Measurements from ENCODE around the gene HAUS7. TPM values are rescaled to one million over a fixed set of nuclear protein-coding genes. Genes with fewer than 3 reads are reported as not detected.

The HAUS7 gene
- total and polyA plus RNA-seq, 5 donors from 2014 or later, result 28.0 to 43.1 (median 34.4) TPM

DNA sequence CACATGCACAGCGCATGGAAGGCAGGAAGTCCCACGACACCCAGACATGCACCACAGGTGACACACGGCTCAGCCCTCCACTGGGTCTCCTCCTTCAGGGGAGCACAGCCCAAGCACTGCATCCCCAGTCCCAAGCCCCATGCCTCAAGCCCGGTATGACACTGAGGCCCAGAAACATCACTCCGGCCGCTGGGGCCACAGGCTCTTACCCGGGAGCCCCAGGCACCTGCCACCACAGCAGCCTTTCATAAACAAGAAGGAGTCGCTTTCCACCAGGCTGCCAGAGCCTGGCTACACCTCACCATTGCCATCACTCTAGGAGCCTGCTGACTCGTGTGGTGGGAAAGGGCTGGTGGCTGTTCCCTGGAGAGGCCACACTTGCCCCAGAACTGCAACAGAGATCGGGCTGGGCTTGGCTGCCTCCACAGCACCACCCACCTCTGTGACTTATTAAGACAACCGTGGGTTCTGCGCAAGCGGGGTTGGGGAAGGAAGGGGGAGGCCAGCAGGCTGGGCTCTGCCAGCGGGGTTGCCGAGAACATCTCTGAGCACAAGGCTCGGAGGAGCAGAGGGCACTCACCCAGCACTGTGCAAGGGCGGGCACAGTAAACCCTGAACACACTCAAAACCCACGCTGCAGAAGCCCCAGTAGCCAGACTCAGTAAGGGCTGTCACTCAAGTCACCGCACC is 4.5 kb downstream of the HAUS7 start:
- no peaks in the 10 kb centered on the region for H3K27me3 Mint-ChIP-seq
- H3K4me1 Mint-ChIP-seq, result peaks cover 0 to 23% (median 5%) of the 10 kb centered on the region in 4 donors
- ATAC-seq (ENCODE audit: low read depth in 2 of 2), result no peak
- Histone ChIP-seq H3K4me1 (ENCODE audit: control insufficient read depth, insufficient read depth, low read length, poor library complexity, severe bottlenecking) (peaks cover 19% of the 10 kb centered on the region), H3K36me3 (ENCODE audit: control insufficient read depth, insufficient read depth, low read length) (peaks cover 7% of the 10 kb centered on the region), H3K27me3 (ENCODE audit: control insufficient read depth, insufficient read depth, low read length) (no peaks in the 10 kb centered on the region), H3K9me3 (ENCODE audit: control insufficient read depth in 2 of 2, low read length in 2 of 2) (no peaks in the 10 kb centered on the region), H3K27ac (ENCODE audit: insufficient read depth, low read length, poor library complexity, severe bottlenecking) (no peak overlapping the region), H3K4me3 (ENCODE audit: low read depth, low read length) (no peak overlapping the region)
- H3K36me3 Mint-ChIP-seq, result peaks cover 4% of the 10 kb centered on the region
- no peak overlapping the region for H3K4me3 Mint-ChIP-seq
- H3K9me3 Mint-ChIP-seq, result no peaks in the 10 kb centered on the region
- DNase-seq, result no peak
- no peak overlapping the region for H3K27ac Mint-ChIP-seq

DNA sequence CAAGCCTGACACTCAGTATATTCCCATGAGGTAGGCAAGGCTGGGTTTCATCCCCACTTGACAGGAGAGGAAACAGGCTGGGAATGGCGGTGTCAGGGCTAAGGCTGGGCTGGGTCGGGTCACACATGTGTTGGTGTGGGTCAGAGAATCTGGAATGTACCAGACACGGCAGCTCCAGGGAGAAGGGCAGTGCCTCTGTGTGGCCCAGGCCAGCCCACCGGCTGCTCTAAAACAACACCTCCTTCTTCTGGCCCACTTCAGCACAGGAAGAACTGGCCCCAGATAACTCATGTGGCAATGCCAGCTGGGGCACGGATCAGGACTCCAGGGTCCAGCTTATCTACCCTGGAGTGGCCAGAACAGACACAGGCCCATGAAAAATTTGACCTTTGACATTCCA is 6.3 kb downstream of the HAUS7 start:
- H3K36me3 Mint-ChIP-seq, result peaks cover 10% of the 10 kb centered on the region
- no peaks in the 10 kb centered on the region for H3K27me3 Mint-ChIP-seq
- peaks cover 0 to 16% (median 3%) of the 10 kb centered on the region in 4 donors for H3K4me1 Mint-ChIP-seq
- no peak overlapping the region for H3K27ac ChIP-seq (ENCODE audit: insufficient read depth, low read length, poor library complexity, severe bottlenecking)
- H3K4me3 ChIP-seq (ENCODE audit: low read depth, low read length), result no peak overlapping the region
- H3K36me3 ChIP-seq (ENCODE audit: control insufficient read depth, insufficient read depth, low read length), result peaks cover 13% of the 10 kb centered on the region
- ATAC-seq (ENCODE audit: low read depth in 2 of 2) (no peak), DNase-seq (no peak)
- H3K9me3 ChIP-seq (ENCODE audit: control insufficient read depth in 2 of 2, low read length in 2 of 2), result no peaks in the 10 kb centered on the region
- H3K4me3 Mint-ChIP-seq, result no peak overlapping the region
- peaks cover 9% of the 10 kb centered on the region for H3K4me1 ChIP-seq (ENCODE audit: control insufficient read depth, insufficient read depth, low read length, poor library complexity, severe bottlenecking)
- H3K9me3 Mint-ChIP-seq, result no peaks in the 10 kb centered on the region
- no peak overlapping the region for H3K27ac Mint-ChIP-seq
- no peaks in the 10 kb centered on the region for H3K27me3 ChIP-seq (ENCODE audit: control insufficient read depth, insufficient read depth, low read length)

DNA sequence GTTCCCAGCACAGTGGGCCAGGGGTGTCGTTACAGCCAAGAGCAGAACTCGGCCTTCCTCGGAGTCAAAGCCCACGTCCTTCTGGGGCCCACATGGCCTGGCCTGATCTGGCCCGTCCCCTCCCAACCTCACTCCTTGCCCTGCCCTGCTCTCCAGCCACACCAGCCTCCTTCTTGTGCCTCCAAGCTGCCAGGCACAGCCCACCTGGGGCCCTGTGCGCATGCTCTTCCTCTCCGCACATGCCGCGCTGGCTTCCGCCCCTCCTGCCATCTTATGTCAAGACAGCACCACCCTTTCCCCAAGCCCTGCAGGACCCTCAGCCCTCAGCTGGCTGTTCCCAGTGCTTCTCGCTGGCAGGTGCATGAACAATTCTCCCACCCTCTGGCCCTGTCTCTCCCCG is 6.8 kb downstream of the HAUS7 start:
- DNase-seq, result no peak
- Histone ChIP-seq H3K4me1 (ENCODE audit: control insufficient read depth, insufficient read depth, low read length, poor library complexity, severe bottlenecking) (peaks cover 3% of the 10 kb centered on the region), H3K36me3 (ENCODE audit: control insufficient read depth, insufficient read depth, low read length) (peaks cover 13% of the 10 kb centered on the region), H3K27me3 (ENCODE audit: control insufficient read depth, insufficient read depth, low read length) (no peaks in the 10 kb centered on the region), H3K27ac (ENCODE audit: insufficient read depth, low read length, poor library complexity, severe bottlenecking) (no peak overlapping the region), H3K4me3 (ENCODE audit: low read depth, low read length) (no peak overlapping the region), H3K9me3 (ENCODE audit: control insufficient read depth in 2 of 2, low read length in 2 of 2) (no peaks in the 10 kb centered on the region)
- ATAC-seq (ENCODE audit: low read depth in 2 of 2), result no peak
- no peak overlapping the region for H3K27ac Mint-ChIP-seq
- H3K4me3 Mint-ChIP-seq, result peak overlapping the region in 1 of 4 donors; percentile 27
- H3K36me3 Mint-ChIP-seq, result peaks cover 15% of the 10 kb centered on the region
- H3K27me3 Mint-ChIP-seq, result no peaks in the 10 kb centered on the region
- H3K9me3 Mint-ChIP-seq, result no peaks in the 10 kb centered on the region
- H3K4me1 Mint-ChIP-seq, result peaks cover 0 to 13% (median 2%) of the 10 kb centered on the region in 4 donors

DNA sequence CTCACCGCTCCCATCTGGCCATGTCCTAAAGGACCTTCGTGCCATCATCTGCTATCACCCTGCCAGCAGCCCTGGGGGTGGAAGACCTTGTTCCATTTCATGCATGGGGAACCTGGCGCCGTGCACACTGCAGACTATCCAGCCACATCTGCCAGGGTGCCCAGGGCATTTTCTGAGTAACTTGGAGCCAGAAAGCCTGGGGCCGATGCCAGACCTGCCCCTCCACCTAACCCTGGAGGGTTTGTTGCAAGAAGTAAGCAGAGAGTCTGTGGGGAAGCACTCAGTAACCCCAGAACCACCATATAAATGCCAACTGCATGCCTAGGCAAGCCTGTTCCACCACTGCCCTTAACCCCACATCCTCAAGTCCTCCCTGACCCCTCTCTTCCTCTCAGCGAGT is 7.3 kb downstream of the HAUS7 start:
- DNase-seq (no peak), ATAC-seq (ENCODE audit: low read depth in 2 of 2) (no peak)
- Histone ChIP-seq H3K4me3 (ENCODE audit: low read depth, low read length) (no peak overlapping the region), H3K36me3 (ENCODE audit: control insufficient read depth, insufficient read depth, low read length) (peaks cover 13% of the 10 kb centered on the region), H3K4me1 (ENCODE audit: control insufficient read depth, insufficient read depth, low read length, poor library complexity, severe bottlenecking) (no peaks in the 10 kb centered on the region), H3K27me3 (ENCODE audit: control insufficient read depth, insufficient read depth, low read length) (no peaks in the 10 kb centered on the region), H3K9me3 (ENCODE audit: control insufficient read depth in 2 of 2, low read length in 2 of 2) (no peaks in the 10 kb centered on the region), H3K27ac (ENCODE audit: insufficient read depth, low read length, poor library complexity, severe bottlenecking) (no peak overlapping the region)
- Mint-ChIP-seq H3K4me1 (peaks cover 0 to 12% (median 2%) of the 10 kb centered on the region in 4 donors), H3K27ac (no peak overlapping the region), H3K36me3 (peaks cover 17% of the 10 kb centered on the region), H3K27me3 (no peaks in the 10 kb centered on the region), H3K4me3 (no peak overlapping the region), H3K9me3 (no peaks in the 10 kb centered on the region)

GRCh38 chrX:153462291-153462690 is 8.1 kb downstream of the HAUS7 start:
- no peaks in the 10 kb centered on the region for H3K27me3 Mint-ChIP-seq
- H3K4me1 Mint-ChIP-seq, result peaks cover 0 to 6% (median 1%) of the 10 kb centered on the region in 4 donors
- no peaks in the 10 kb centered on the region for H3K9me3 ChIP-seq (ENCODE audit: control insufficient read depth in 2 of 2, low read length in 2 of 2)
- no peak overlapping the region for H3K4me3 Mint-ChIP-seq
- H3K4me3 ChIP-seq (ENCODE audit: low read depth, low read length), result no peak overlapping the region
- H3K4me1 ChIP-seq (ENCODE audit: control insufficient read depth, insufficient read depth, low read length, poor library complexity, severe bottlenecking), result no peaks in the 10 kb centered on the region
- no peak for ATAC-seq (ENCODE audit: low read depth in 2 of 2)
- no peak for DNase-seq
- H3K27ac Mint-ChIP-seq, result no peak overlapping the region
- peaks cover 13% of the 10 kb centered on the region for H3K36me3 ChIP-seq (ENCODE audit: control insufficient read depth, insufficient read depth, low read length)
- H3K9me3 Mint-ChIP-seq, result no peaks in the 10 kb centered on the region
- H3K27me3 ChIP-seq (ENCODE audit: control insufficient read depth, insufficient read depth, low read length), result no peaks in the 10 kb centered on the region
- peaks cover 17% of the 10 kb centered on the region for H3K36me3 Mint-ChIP-seq
- no peak overlapping the region for H3K27ac ChIP-seq (ENCODE audit: insufficient read depth, low read length, poor library complexity, severe bottlenecking)

- Mint-ChIP-seq H3K4me1 (peaks cover 0 to 4% (median 0%) of the 10 kb centered on the region in 4 donors), H3K36me3 (peaks cover 17% of the 10 kb centered on the region), H3K27me3 (no peaks in the 10 kb centered on the region), H3K9me3 (no peaks in the 10 kb centered on the region), H3K4me3 (no peak overlapping the region), H3K27ac (no peak overlapping the region)
- H3K4me1 ChIP-seq (ENCODE audit: control insufficient read depth, insufficient read depth, low read length, poor library complexity, severe bottlenecking), result no peaks in the 10 kb centered on the region
- DNase-seq, result peak; percentile 13 to 56 (median 35)
- H3K4me3 ChIP-seq (ENCODE audit: low read depth, low read length), result no peak overlapping the region
- peaks cover 17% of the 10 kb centered on the region for H3K36me3 ChIP-seq (ENCODE audit: control insufficient read depth, insufficient read depth, low read length)
- H3K9me3 ChIP-seq (ENCODE audit: control insufficient read depth in 2 of 2, low read length in 2 of 2), result no peaks in the 10 kb centered on the region
- peak; percentile 52 to 69 for ATAC-seq (ENCODE audit: low read depth in 2 of 2)
- H3K27me3 ChIP-seq (ENCODE audit: control insufficient read depth, insufficient read depth, low read length), result no peaks in the 10 kb centered on the region
- no peak overlapping the region for H3K27ac ChIP-seq (ENCODE audit: insufficient read depth, low read length, poor library complexity, severe bottlenecking)
Observed at GRCh38 chrX:153460826-153461225, 9.6 kb downstream of the HAUS7 start.

GRCh38 chrX:153459986-153460385 is 10.4 kb downstream of the HAUS7 start:
- H3K4me3 Mint-ChIP-seq, result no peak overlapping the region
- Histone ChIP-seq H3K4me1 (ENCODE audit: control insufficient read depth, insufficient read depth, low read length, poor library complexity, severe bottlenecking) (no peaks in the 10 kb centered on the region), H3K36me3 (ENCODE audit: control insufficient read depth, insufficient read depth, low read length) (peaks cover 17% of the 10 kb centered on the region), H3K27me3 (ENCODE audit: control insufficient read depth, insufficient read depth, low read length) (no peaks in the 10 kb centered on the region), H3K9me3 (ENCODE audit: control insufficient read depth in 2 of 2, low read length in 2 of 2) (no peaks in the 10 kb centered on the region), H3K4me3 (ENCODE audit: low read depth, low read length) (no peak overlapping the region), H3K27ac (ENCODE audit: insufficient read depth, low read length, poor library complexity, severe bottlenecking) (no peak overlapping the region)
- no peaks in the 10 kb centered on the region for H3K27me3 Mint-ChIP-seq
- ATAC-seq (ENCODE audit: low read depth in 2 of 2) (no peak), DNase-seq (no peak)
- peaks cover 0 to 4% (median 0%) of the 10 kb centered on the region in 4 donors for H3K4me1 Mint-ChIP-seq
- no peaks in the 10 kb centered on the region for H3K9me3 Mint-ChIP-seq
- H3K36me3 Mint-ChIP-seq, result peaks cover 17% of the 10 kb centered on the region
- no peak overlapping the region for H3K27ac Mint-ChIP-seq

DNA sequence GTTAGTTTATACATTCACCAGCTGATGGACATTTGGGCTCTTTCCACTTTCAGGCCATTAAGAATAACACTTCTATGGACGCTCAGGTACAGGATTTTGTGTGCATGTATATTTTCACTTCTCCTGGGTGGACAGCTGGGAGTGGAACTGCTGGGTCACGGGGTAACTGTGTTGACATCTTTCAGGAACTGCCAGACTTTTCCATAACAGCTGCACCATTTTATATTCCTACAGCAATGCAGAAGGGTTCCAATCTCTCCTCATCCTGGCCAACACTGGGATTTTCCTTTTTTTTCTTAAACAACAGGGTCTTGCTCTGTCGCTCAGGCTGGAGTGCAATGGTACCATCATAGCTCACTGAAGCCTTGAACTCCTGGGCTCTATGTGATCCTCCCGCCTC is 11.9 kb downstream of the HAUS7 start:
- Mint-ChIP-seq H3K27me3 (no peaks in the 10 kb centered on the region), H3K4me1 (no peaks in the 10 kb centered on the region), H3K36me3 (peaks cover 17% of the 10 kb centered on the region), H3K27ac (no peak overlapping the region), H3K4me3 (no peak overlapping the region), H3K9me3 (no peaks in the 10 kb centered on the region)
- Histone ChIP-seq H3K27ac (ENCODE audit: insufficient read depth, low read length, poor library complexity, severe bottlenecking) (no peak overlapping the region), H3K27me3 (ENCODE audit: control insufficient read depth, insufficient read depth, low read length) (no peaks in the 10 kb centered on the region), H3K4me1 (ENCODE audit: control insufficient read depth, insufficient read depth, low read length, poor library complexity, severe bottlenecking) (no peaks in the 10 kb centered on the region), H3K4me3 (ENCODE audit: low read depth, low read length) (no peak overlapping the region), H3K36me3 (ENCODE audit: control insufficient read depth, insufficient read depth, low read length) (peaks cover 17% of the 10 kb centered on the region), H3K9me3 (ENCODE audit: control insufficient read depth in 2 of 2, low read length in 2 of 2) (no peaks in the 10 kb centered on the region)
- ATAC-seq (ENCODE audit: low read depth in 2 of 2), result no peak
- no peak for DNase-seq

Measured in CD4-positive, CD25-positive, alpha-beta regulatory T cell (primary cell).